CD4-positive, alpha-beta T cell treated with Interleukin-4 for 1 hour (primary cell): ENCODE data around the gene PKD2L1.
"Not testable (repeated sequence)": the region's sequence is repeated elsewhere in the genome, so short reads cannot be mapped to it uniquely, and the experiment has no call there.

ENCODE experiments used
- DNase-seq, 2 donors: peaks; one replicate each; pipeline ENCODE4 v3.0.0-alpha.2; 2020 to 2022

Gene PKD2L1

DNA sequence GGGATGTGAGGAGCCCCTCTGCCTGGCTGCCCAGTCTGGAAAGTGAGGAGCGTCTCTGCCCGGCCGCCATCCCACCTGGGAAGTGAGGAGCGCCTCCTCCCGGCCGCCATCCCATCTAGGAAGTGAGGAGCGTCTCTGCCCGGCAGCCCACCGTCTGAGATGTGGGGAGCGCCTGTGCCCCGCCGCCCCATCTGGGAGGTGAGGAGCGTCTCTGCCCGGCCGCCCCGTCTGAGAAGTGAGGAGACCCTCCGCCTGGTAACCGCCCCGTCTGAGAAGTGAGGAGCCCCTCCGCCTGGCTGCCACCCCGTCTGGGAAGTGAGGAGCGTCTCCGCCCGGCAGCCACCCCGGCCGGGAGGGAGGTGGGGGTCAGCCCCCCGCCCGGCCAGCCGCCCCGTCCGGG lies 53.1 kb downstream of the PKD2L1 start:
- DNase-seq, result not testable (repeated sequence)

DNA sequence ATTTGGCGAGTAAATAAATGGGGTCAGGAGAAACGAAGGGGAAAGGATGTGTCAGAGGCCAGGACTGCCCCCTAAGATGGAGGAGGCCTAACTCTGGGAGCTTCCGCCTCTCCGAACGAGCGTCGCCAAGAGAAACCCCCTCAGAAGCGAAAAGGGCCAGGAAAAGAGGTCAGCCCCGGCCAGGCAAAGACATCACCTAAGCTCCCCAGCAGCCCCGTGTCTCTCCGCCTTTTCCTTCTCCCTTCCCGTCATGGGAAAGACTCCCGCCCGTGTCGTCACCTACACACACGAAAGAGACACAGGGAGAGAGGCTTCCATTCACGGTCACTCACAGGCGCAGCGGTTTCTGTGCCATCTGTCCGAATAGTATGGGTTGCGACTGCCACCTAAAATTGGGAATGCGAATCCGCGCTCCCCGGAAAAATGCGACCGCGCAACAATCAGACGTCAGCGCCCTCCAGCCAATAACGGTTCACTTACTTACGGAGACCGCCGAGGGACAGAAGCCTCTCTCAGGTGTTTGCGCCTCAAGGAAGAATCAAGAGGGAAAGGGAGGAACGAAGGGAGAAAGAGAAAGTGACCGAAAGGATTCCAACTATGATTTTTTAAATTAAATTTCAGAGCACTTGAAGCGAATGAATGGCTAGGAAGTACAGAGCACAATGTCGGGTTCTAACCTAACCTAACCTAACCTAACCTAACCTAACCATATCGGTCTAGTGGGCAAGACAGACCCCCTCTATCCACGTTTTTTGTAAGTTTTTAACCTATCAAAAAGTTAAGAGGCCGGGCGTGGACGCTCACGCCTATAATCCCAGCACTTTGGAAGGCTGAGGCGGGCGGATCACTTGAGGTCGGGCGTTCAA lies 62.6 kb downstream of the PKD2L1 start, which contains the start of gene CWF19L1:
Gene CWF19L1, minus strand, starts transcription at position 400 of the 866 bp plus-strand sequence. Its CDS starts 45 bp downstream, at position 355.
- peak; percentile 80 to 84 for DNase-seq

DNA sequence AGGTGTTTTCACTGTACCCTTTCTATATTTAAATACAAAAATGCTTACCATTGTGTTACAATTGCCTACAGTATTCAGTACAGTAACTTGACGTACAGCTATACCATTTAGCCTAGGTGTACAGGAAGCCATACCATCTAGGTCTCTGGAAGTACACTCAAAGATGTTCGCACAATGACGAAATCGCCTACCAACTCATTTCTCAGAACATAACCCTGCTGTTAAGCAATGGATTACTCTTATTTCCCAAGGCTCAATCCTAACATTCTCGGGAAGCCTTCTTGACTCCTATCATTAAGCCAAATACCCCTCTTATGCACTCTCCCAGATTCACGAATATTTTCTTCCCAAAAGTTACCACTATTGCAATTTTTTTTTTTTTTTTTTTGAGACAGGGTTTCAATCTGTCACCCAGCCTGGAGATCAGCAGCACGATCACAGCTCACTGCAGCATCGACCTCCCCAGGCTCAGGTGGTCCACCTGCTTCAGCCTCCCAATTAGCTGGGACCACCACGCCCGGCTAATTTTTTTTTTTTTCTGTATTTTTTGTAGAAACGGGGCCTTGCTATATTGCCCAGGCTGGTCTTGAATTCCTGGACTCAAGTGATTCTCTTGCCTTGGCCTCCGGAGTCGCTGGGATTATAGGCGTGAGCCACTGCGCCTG lies 64.1 kb downstream of the PKD2L1 start:
- DNase-seq, result no peak

DNA sequence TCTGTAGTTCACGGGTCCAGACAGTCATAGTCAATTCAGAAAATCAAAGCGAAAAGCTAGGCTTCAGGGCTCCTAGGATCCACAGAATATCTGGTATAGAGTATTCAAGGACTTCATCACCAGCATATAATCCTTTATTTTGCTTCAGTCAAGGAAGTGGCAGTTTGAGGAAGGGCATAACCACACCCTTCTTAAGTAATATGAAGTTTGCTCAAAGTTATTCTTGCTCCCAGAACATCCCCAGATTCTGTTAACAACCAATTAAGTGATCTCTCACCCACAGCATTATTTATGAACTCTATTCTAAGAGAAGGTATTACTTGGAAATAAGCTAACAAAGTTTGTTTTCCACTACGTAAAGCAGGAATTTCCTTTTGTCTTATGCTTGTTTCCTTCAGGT lies 75.8 kb downstream of the PKD2L1 start:
- no peak for DNase-seq

DNA sequence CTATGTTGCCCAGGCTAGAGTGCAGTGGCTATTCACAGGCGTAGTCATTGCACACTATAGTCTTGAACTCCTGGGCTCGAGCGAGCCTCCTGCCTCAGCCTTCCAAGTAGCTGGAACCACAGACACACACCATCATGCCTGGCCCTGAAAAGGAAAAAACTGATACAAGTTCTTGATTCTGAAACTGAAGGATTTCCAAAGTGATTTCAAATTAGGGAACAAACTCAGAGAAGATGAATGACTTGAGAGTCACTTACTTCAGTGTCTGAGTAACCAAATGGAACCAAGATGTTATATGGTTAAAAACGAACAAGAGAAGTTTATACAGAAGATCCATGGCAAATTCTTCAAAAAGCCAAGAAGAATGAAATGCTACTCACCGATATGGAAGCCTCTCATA lies 77.0 kb downstream of the PKD2L1 start:
- no peak for DNase-seq

DNA sequence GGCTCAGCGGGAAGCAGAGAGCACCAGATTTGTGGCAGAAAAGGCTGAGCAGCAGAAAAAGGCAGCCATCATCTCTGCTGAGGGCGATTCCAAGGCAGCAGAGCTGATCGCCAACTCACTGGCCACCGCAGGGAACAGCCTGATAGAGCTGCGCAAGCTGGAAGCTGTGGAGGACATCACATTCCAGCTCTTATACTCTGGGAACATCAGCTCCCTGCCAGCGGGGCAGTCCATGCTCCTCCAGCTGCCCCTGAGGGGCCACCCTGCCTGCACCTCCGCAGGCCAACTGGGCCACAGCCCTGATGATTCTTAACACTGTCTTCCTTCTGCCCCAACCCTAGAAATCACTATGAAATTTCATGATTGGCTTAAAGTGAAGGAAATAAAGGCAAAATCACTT lies 81.2 kb downstream of the PKD2L1 start:
- DNase-seq, result no peak

DNA sequence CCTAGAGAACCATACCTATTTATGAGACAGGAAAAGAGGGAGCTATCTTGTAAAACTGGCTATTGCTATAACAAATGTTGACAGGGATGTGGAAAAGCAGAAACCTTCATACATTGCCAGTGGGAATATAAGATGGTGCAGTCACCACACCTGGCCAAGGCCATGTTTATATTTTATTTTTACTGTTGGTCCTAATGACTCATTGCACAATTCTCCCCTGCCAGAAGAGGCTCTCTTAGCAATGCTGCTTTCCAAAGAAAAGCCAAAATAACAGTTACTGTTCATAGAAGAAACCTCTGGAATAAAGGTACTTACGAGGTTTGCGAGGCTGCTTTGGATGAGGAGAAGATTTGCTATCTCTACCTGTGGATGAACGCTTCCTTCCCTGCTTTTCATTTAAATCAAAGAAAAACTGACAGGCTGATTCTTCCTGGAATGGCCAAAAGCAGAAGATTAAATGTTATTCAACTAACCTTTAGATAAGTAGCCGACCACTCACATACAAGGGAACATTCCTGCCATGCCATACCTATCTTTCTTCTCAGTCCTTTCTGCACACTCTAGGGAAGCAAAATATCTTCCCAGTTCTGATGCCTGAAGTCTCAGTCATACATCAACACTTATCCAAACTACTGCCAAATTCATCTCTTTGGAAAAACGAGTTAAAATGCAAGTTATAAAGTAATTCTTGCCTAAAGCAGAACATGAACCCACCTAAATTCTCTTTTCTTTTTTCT lies 84.4 kb downstream of the PKD2L1 start:
- DNase-seq, result no peak

DNA sequence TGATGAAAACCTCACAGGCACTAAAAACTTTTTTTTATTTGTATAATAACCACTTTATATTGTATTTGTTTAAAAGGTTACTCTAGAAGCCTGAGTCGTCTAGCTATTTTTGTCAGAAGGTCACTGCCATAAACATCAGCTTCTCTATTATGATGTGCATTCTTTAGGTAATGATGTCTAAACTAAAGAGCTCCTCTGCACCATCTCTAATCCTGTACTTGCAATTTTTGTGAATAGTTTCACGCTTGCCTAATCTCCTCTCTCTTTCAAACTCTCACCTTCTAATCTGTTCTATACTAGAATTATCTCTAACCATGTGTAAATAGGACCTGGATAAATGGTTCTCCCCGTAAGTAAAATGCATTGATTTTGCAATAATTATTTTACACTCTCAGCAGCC lies 90.2 kb downstream of the PKD2L1 start:
- DNase-seq, result no peak

DNA sequence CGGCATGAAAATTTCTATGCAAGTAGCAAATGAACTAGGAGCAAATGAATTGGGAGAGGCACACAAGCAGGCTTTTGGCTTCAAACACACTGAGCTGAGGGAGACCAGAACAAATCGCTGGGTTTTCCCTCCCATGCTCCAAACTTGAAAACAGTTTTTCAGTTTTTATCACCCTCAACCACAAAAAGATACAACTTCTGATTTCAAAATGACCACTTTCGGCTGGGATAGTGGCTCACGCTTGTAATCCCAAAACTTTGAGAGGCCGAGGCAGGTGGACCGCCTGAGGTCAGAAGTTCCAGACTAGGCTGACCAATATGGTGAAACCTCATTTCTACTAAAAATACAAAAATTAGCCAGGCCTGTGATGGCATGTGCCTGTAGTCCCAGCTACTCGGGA lies 91.6 kb downstream of the PKD2L1 start:
- no peak for DNase-seq
